D721Med (cell line): ENCODE results near the gene PPP1CA.

Experiments used
- DNase-seq: peaks from one replicate; pipeline ENCODE4 v3.0.0; 2011; ENCODE audit warnings: low spot score; ENCODE audit not compliant: insufficient read length
- FAIRE-seq: peaks from 2 replicates; lab custom pipeline; 2011; peaks lifted over from hg19 to GRCh38; lab: Jason Lieb, UNC
- CTCF ChIP-seq: IDR thresholded peaks from 2 replicates; pipeline ENCODE4 v1.5.1; 2012; ENCODE audit warnings: mild to moderate bottlenecking, control low read depth; ENCODE audit not compliant: insufficient read depth; ENCODE audit errors: missing control alignments

Gene PPP1CA

GRCh38 chr11:67392183-67392715 is 9.4 kb downstream of the PPP1CA start:
- DNase-seq (no peak), FAIRE-seq (no peak)
- no peak for TF ChIP-seq CTCF

- no peak for TF ChIP-seq CTCF
- FAIRE-seq (no peak), DNase-seq (peak; percentile 100)
Measured at GRCh38 chr11:67391304-67392182, 10.1 kb downstream of the PPP1CA start, which contains the start of gene RAD9A. Gene RAD9A, plus strand, starts transcription at chr11:67391986. Its CDS starts 59 bp downstream, at chr11:67392045.

- FAIRE-seq (no peak), DNase-seq (no peak)
- no peak for TF ChIP-seq CTCF
Measured at GRCh38 chr11:67390947-67391303, 10.7 kb downstream of the PPP1CA start.

- FAIRE-seq: no peak
- DNase-seq: no peak
- peak; percentile 54 for TF ChIP-seq CTCF
Measured at GRCh38 chr11:67389477-67389876, 12.2 kb downstream of the PPP1CA start.

GRCh38 chr11:67387518-67387917 is 14.1 kb downstream of the PPP1CA start:
- DNase-seq (no peak), FAIRE-seq (no peak)
- no peak for TF ChIP-seq CTCF

GRCh38 chr11:67387069-67387468 is 14.6 kb downstream of the PPP1CA start:
- no peak for TF ChIP-seq CTCF
- FAIRE-seq (no peak), DNase-seq (no peak)
